GM20000 (cell line): ENCODE results near the gene NCOA7.

Experiments used
- DNase-seq: peaks from one replicate; pipeline ENCODE4 v3.0.0; 2012; ENCODE audit warnings: low spot score
- TF ChIP-seq, protein P1 (sequence below): IDR thresholded peaks from 2 replicates; pipeline ENCODE4 v1.5.1; 2012; ENCODE audit warnings: mild to moderate bottlenecking, control low read depth; ENCODE audit errors: extremely low read depth, missing control alignments

The NCOA7 gene

DNA sequence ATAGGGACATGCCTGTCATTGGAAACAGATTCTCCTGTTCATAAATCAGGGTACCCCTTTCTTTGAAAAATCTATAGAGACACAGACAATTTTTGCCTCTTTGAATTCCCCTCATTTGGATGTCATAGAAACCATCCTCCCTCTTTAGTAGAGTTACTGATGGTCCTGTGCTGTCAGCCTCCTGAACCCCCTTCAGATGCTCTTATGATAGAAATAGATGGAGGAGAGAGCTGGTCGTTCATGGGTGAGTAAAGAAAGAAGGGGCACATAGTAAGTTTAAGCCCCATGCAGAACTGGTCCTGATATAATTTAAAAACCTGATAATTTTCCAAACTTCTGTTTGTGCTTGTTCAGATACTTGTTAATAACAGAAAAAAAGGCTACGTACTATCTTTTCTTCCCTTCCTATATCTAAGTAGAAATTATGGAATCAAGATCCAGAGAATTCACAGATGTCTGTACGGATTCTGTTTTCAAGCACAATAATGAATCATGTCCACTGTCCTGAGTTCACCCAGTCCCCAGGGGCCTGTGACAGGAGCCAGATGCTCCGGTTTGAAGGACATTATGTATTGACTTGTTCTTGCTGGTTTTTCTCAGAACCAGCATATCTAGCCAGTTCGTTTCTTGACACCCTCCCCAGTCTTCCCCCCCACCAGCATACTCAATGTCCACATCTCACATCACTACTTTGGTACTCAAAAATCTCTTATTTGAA, 78.1 kb downstream of the NCOA7 start:
- DNase-seq, result no peak
- TF ChIP-seq, protein P1, sequence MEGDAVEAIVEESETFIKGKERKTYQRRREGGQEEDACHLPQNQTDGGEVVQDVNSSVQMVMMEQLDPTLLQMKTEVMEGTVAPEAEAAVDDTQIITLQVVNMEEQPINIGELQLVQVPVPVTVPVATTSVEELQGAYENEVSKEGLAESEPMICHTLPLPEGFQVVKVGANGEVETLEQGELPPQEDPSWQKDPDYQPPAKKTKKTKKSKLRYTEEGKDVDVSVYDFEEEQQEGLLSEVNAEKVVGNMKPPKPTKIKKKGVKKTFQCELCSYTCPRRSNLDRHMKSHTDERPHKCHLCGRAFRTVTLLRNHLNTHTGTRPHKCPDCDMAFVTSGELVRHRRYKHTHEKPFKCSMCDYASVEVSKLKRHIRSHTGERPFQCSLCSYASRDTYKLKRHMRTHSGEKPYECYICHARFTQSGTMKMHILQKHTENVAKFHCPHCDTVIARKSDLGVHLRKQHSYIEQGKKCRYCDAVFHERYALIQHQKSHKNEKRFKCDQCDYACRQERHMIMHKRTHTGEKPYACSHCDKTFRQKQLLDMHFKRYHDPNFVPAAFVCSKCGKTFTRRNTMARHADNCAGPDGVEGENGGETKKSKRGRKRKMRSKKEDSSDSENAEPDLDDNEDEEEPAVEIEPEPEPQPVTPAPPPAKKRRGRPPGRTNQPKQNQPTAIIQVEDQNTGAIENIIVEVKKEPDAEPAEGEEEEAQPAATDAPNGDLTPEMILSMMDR, result no peak

DNA sequence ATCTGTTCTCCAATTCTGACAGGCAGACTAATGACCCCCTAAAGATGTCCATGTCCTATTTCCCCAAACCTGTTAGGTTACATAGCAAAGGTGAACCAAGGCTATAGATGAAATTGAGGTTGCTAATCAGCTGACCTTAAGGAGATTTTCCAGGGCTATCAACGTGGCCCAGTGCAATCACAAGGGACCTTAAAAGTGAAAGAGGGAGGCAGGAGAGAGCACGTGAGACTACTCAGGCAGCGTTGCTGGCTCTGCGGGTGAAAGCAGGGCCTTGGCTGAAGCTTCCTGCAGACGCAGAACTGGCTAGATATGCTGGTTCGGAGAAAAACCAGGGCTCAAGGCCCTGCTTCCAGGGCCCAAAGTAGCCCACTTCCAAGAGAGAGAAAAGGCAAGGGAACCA, 78.7 kb downstream of the NCOA7 start:
- no peak for DNase-seq
- TF ChIP-seq, protein P1, result no peak

DNA sequence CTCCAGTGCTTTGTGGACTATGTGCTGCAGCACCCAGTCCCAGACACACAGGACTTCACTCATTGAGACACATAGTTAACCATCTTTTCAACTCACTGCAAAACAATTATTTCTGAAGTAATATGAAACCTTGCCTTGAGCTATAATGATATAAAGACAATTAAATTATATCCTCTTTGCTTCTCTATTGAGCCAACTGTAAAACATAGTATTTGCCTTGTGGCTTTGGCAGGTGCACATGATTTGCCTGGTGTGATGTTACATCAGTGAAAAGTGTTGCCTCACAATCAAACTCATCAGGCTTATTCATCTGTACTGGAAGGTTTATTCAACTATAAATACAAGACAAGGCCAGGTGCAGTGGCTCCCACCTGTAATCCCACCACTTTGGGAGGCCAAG, 80.6 kb downstream of the NCOA7 start:
- TF ChIP-seq, protein P1, result no peak
- DNase-seq, result no peak

DNA sequence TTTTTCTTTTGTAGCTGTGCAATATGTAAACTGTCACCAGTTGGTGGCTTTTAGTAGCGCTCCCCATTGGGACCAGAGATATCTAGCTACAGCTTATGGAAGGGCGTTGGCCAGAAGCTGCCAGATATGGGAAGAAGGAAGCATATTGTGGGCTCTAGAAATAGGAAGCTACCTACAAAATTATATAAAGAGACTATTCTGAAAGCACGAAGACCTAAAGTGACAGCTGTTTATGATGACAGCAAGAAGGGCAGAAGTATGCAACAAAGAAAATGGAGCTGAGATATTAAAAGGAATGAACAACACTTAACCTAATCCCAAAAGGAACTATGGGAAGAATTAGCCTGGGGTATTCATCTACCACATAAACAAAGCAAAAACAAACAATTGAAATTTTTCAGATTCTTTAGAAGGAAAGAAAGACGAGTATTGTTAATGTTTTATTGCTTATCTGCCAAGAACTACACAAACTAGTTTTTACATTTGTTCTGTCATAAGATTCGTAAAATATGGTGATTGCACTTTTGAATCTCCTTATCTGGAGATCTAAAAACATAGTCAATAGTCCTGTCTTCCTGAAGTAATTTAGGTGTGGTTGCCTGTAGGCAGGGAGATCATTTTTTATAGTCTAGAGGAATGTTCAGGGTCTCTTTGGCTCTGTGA, 81.6 kb downstream of the NCOA7 start:
- DNase-seq, result no peak
- TF ChIP-seq, protein P1, result no peak

DNA sequence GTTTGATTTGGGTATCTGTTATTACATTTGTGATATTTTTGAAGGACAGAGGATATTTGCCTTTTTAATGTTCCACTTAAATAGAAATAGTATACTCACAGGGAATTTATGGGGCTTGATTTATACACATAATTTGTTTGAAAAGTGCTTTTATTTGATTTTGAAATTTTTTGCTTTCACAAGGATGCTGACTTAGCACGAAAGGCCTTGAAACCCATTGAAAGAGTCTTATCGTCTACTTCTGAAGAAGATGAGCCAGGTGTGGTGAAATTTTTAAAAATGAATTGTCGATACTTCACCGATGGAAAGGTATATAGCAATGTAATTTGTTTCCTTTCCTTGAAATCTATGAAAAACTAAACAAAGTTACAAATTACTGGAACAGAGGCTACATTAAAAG, 91.5 kb downstream of the NCOA7 start:
- TF ChIP-seq, protein P1, result no peak
- DNase-seq, result no peak

DNA sequence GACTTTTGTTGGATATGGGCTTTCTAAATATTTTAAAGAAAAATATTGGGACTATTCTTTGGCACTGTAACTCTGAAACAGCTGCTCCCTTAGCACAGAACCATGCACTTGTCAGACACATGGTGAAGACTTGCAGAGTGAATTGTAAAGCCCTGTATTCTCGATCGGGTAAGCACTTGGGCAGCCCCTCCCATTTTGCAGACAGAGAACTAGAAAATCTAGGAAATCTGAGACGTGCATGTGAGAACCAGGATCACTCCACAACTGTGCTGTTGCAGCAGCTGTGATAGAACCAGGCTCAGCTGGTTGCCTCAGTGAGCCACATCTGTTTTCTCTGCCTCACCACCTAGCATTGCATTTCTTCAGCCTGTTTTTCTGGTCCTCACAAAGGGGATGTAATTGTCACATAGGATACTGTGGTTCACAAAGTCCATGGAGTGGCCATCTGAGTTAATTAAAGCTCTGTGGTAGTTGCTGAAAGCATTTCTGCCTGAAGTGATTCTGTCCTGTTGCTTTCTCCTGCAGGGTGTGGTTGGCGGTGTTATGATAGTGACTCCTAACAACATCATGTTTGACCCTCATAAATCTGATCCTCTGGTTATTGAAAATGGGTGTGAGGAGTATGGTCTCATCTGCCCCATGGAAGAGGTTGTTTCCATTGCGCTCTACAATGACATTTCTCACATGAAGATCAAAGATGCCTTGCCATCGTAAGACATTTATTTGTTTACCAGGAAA, 94.0 kb downstream of the NCOA7 start:
- TF ChIP-seq, protein P1, result no peak
- DNase-seq, result no peak

DNA sequence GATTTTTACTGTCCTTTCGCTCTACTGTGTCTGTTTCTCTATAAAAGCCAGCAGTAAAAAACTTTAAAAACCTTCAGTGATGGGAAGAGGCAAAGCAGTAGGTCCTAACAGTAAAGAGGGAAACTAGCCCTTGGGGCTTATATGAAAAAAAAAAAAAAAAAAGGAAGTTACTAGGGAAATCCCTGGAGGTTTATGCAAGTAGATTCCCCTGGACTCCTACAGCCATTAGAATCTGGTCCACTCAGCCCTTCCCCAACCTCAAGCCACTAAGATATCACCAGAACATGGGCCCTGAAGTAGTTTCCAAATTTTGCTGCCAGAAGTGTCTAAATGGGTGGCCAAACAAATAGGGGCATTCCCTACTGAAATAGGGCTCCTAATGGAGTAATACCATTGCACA, 95.3 kb downstream of the NCOA7 start:
- TF ChIP-seq, protein P1, result no peak
- DNase-seq, result no peak
